ENCODE results near the gene ROR2.
"Not testable (repeated sequence)": the region's sequence is repeated elsewhere in the genome, so short reads cannot be mapped to it uniquely, and the experiment has no call there.

ROR2 gene

GRCh38 chr9:91924090-91924489, 25.9 kb downstream of the ROR2 start:
- no peak for DNase-seq (ENCODE audit: low read depth, low spot score)

GRCh38 chr9:91923145-91923544, 26.9 kb downstream of the ROR2 start:
- no peak for DNase-seq (ENCODE audit: low read depth, low spot score)

GRCh38 chr9:91921371-91921770, 28.7 kb downstream of the ROR2 start:
- no peak for DNase-seq (ENCODE audit: low read depth, low spot score)

GRCh38 chr9:91920630-91921350, 29.2 kb downstream of the ROR2 start:
- no peak for DNase-seq (ENCODE audit: low read depth, low spot score)

- DNase-seq (ENCODE audit: low read depth, low spot score), result no peak
Measured at GRCh38 chr9:91919621-91920020, 30.4 kb downstream of the ROR2 start.

- DNase-seq (ENCODE audit: low read depth, low spot score), result no peak
Measured at GRCh38 chr9:91917436-91917835, 32.6 kb downstream of the ROR2 start.

GRCh38 chr9:91915524-91916263, 34.3 kb downstream of the ROR2 start:
- DNase-seq (ENCODE audit: low read depth, low spot score), result no peak

GRCh38 chr9:91914937-91915336, 35.1 kb downstream of the ROR2 start:
- DNase-seq (ENCODE audit: low read depth, low spot score), result no peak

GRCh38 chr9:91914404-91914803, 35.6 kb downstream of the ROR2 start:
- DNase-seq (ENCODE audit: low read depth, low spot score), result no peak

GRCh38 chr9:91913986-91914385, 36.0 kb downstream of the ROR2 start:
- no peak for DNase-seq (ENCODE audit: low read depth, low spot score)

GRCh38 chr9:91913096-91913495, 36.9 kb downstream of the ROR2 start:
- DNase-seq (ENCODE audit: low read depth, low spot score), result no peak

- no peak for DNase-seq (ENCODE audit: low read depth, low spot score)
Measured at GRCh38 chr9:91911657-91912056, 38.4 kb downstream of the ROR2 start.

- not testable (repeated sequence) for DNase-seq (ENCODE audit: low read depth, low spot score)
Measured at GRCh38 chr9:91909256-91909655, 40.8 kb downstream of the ROR2 start.

GRCh38 chr9:91908746-91909145, 41.3 kb downstream of the ROR2 start:
- no peak for DNase-seq (ENCODE audit: low read depth, low spot score)

- no peak for DNase-seq (ENCODE audit: low read depth, low spot score)
Measured at GRCh38 chr9:91908293-91908623, 41.8 kb downstream of the ROR2 start.

- no peak for DNase-seq (ENCODE audit: low read depth, low spot score)
Measured at GRCh38 chr9:91907484-91908292, 42.3 kb downstream of the ROR2 start.

- no peak for DNase-seq (ENCODE audit: low read depth, low spot score)
Measured at GRCh38 chr9:91905991-91906469, 44.0 kb downstream of the ROR2 start.

- DNase-seq (ENCODE audit: low read depth, low spot score), result no peak
Measured at GRCh38 chr9:91905237-91905650, 44.8 kb downstream of the ROR2 start.

- no peak for DNase-seq (ENCODE audit: low read depth, low spot score)
Measured at GRCh38 chr9:91904588-91905236, 45.3 kb downstream of the ROR2 start.

- DNase-seq (ENCODE audit: low read depth, low spot score), result no peak
Measured at GRCh38 chr9:91903126-91903911, 46.7 kb downstream of the ROR2 start.

All from activated naive CD8-positive, alpha-beta T cell treated with anti-CD3 and anti-CD28 coated beads, Interleukin-2, amount 50 U/mL, for 16 hours (primary cell).